AG09309 (cell line): ENCODE data around the gene DGKK.

Experiments
- DNase-seq: peaks from one replicate; pipeline ENCODE4 v3.0.0-alpha.2; 2010; ENCODE audit warnings: low read depth
- H3K4me3 ChIP-seq: 2 replicates; pipeline ENCODE4 v1.5.1; 2011; ENCODE audit warnings: mild to moderate bottlenecking, low read depth, low read length, moderate library complexity; ENCODE audit not compliant: control insufficient read depth
- CTCF ChIP-seq: IDR thresholded peaks from 2 replicates; pipeline ENCODE4 v1.5.1; 2011; ENCODE audit warnings: mild to moderate bottlenecking, low read depth, low read length, inconsistent platforms; ENCODE audit not compliant: insufficient read depth, control insufficient read depth; ENCODE audit errors: missing control alignments

Gene DGKK

DNA sequence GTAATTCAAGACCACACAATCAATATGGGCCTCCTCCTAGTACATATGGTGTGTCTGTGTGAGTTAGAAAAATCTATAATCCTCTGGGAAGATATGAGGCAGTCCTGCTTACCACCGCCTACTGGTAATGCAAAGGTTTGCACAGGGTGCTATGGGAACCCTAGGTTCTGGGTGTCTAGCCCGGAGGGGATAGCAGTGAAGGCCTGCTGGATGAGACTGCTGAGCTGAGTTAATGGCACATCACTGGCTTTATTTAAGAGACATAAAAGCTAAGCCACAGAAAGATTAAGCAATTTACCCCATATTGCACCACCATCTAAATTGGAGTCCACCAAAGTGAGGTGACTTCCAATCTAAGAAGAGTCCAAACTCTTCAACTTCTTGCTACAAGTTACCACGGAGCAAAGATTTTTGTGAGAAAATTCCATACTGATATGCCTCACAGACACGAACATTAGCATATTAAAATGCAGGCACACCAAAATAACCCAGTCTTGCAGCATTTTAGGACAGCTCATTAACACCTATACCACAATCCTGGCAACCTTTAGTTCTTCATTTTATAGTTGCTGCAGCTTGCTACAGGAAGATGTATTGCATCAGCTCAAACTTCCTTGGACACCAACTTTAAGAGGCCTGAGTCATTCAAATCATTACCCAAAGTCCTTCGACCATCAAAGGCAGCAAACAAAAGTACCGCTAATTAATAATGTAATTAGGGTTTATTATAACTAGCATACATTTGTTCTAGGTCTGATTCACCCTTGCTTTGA lies 13.7 kb downstream of the DGKK start:
- TF ChIP-seq CTCF, result no peak
- H3K4me3 ChIP-seq, result no peak overlapping the region
- DNase-seq, result no peak

GRCh38 chrX:50452782-50453181 lies 17.8 kb downstream of the DGKK start:
- no peak overlapping the region for H3K4me3 ChIP-seq
- DNase-seq, result no peak
- TF ChIP-seq CTCF, result no peak

- no peak overlapping the region for H3K4me3 ChIP-seq
- DNase-seq, result no peak
- TF ChIP-seq CTCF, result no peak
These were observed 20.3 kb downstream of the DGKK start for GRCh38 chrX:50450324-50450723.

GRCh38 chrX:50448565-50448964 lies 22.1 kb downstream of the DGKK start:
- DNase-seq, result no peak
- no peak overlapping the region for H3K4me3 ChIP-seq
- no peak for TF ChIP-seq CTCF

GRCh38 chrX:50447535-50447934 lies 23.1 kb downstream of the DGKK start:
- TF ChIP-seq CTCF, result no peak
- H3K4me3 ChIP-seq, result no peak overlapping the region
- DNase-seq, result no peak

- H3K4me3 ChIP-seq, result no peak overlapping the region
- no peak for DNase-seq
- TF ChIP-seq CTCF, result no peak
These were observed 28.1 kb downstream of the DGKK start for GRCh38 chrX:50442426-50443116.
